Stimulated activated CD4-positive, alpha-beta T cell treated with anti-CD3 and anti-CD28 coated beads, TNF-alpha, amount 100 ng/mL, for 48 hours (primary cell): ENCODE results near the gene SCRT2.
"Not testable (repeated sequence)": the region's sequence is repeated elsewhere in the genome, so short reads cannot be mapped to it uniquely, and the experiment has no call there.

Source experiments
- DNase-seq, 3 donors: peaks; one replicate each; pipeline ENCODE4 v3.0.0-alpha.2; 2020; ENCODE audit warnings: low read depth in 3 of 3

Gene SCRT2

DNA sequence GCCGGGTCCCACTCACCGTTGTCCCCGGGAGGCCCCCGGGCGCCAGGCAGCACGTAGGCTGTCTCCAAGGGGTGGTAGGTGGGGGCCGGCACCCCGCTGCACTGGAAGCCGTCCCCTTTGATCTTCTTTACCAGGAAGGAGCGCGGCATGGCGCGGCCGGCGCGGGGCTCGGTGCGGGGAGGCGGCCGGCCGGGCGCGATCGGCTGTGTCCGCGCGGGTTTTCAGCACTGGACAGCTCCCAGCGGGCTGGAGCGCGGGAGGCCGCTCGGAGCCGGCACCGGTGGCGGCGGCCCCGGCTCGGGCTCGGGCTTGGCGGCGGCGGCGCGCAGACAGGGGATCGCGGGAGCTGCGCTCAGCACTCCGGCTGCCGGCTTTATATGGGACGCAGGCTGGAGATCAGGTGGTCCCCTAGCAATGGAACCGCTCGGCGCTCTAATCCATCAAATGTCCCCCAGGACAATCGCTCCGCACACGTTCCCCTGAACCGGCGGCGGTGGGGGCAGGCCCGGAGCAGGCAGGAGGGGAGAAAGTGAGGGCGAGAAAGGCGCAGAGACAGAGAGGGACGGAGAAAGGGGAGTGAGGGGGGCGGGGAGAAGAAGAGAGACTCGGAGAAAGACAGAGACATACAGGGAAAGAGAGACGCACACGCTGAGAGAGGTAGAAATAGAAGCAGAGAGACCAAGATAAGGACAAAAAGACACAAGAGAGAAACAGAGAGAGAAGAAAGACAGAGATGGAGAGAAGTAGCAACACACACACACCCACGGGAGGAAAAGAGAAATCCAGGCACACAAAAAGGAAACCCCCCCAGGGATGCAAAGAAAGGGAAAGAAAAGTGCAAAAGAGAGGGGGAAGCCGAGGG is at the start of gene SCRT2:
Gene SCRT2, minus strand, starts transcription at position 350 of the 862 bp plus-strand sequence. Its CDS starts 201 bp downstream, at position 149.
- peak; percentile 29 to 59 (median 40) for DNase-seq

DNA sequence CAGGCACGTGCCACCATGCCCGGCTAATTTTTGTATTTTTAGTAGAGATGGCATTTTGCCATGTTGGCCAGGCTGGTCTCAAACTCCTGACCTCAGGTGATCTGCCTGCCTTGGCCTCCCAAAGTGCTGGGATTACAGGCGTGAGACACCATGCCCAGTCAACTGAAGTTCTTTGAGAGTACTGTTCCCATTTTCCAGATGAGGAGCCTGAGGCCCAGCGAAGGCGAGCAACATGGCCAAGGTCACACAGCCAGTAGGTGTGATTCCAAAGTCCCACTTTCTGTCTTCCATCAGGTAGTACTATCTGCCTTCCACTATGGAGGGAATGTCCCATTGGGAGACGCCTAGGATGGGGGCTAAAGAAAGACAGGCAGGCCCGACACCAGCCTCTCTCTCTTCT is 49.2 kb upstream of the SCRT2 start:
- DNase-seq, result not testable (repeated sequence)

DNA sequence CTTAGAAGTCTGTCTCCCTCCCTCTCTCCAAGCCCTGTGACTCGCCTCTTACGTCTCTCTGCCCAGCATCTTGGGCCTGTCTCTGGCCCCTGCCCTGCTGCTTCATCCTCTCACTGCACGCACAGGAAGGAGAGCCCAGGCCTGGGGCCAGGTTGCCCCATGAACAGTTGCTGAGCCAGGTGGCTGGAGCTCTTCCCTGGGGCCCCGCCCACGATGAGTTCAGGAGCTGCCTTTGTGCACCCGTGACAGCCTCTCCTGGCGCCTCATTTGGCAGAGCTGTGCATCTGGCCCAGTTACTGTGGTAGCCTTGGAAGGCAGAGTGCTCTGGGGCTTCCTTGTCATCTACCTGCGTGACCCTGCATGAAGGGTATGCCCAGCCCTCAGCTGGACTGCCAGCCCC is 48.2 kb upstream of the SCRT2 start:
- DNase-seq, result no peak

DNA sequence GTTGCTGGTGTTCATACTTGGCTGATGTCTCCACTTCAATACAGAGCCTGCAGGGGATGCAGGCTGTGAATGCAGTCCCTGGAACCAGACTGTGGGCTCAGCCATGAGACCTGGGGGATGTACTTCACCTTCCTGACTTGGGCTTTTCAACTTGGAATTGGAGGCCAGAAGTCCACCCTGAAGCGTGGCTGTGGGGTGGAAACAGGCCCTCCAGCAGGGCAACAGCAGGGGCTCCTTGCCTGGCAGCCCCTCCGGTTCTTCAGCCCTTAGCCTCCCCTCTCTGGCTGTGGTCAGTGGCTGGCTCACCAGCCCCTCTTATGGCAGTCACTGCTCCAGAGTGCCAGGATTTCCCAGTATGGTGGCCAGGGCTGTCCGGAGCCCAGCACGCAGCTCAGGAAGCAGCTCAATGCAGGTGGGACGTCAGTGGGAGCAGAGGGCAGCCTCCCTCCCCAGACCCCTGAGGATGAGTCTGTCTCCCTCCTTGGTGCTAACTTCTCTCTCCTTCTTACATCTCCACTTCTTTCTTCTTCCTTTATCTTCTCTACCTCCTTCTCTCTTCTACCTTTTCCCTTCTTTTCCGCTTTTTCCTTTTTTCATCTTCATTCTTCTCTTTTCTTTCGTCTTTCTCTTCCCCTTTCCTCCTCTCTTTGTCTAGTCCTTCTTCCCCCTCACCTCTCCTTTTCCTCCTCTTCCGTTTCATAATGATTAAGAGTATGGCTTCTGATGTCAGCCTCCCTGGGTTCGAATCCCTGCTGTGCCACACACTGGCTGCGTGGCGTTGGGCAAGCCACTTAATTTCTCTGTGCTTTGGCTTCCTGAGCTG is 47.4 kb upstream of the SCRT2 start:
- no peak for DNase-seq

DNA sequence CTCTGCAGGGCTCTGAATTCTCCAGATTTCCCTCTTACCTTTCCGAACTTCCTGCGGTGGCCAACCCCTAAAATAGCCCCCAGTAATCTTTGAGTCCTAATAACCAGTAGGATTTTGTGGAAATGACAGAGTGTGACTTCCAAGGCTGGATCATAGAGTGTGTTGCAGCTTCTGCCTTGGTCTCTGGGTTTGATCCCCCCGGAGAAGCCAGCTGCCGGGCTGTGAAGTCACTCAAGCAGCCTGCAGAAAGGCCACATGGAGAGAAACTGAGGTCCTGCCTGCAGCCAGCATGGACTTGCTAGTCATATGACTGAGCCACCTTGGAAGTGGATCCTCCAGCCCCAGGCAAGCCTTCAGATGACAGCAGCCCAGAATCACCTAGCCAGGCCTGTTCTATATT is 46.3 kb upstream of the SCRT2 start:
- DNase-seq, result no peak

DNA sequence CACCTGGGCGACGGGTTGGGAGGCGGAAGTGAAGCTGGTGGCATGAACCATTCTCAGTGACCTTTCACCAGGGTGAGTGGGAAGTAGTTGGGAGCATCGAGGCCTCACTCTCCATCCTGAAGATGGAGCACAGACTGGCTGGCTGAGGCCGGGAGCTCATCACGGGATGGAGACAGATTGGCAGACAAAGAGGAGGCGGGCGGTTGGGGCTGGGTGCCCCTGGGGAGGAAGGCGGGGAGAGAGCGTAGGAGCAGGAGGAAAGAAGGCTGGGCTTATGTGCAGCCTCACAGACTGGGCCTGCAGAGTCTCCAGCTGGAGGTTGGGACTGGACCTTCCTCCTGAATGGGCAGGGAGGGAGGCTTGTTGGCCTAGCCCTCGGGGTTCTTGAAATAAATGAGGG is 44.2 kb upstream of the SCRT2 start:
- no peak for DNase-seq

DNA sequence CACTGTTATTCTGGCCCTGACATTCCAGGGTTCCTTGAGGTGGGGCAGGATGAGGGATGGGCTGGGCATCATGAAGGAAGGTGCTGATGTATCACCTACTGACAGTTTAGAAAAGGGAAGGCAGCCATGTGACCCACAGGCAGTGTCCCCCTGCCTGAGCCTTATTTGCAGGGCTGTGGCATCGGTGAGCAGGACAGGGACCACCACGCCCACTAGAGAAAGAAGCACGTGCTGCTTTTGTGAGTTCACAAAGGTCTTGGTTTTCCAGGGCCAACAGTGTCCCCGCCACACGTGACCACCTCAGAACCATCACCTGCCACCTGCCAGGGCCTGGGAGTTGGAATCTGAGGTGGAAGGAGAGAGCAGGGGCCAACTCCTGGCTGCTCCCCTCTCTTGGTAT is 43.5 kb upstream of the SCRT2 start:
- no peak for DNase-seq

DNA sequence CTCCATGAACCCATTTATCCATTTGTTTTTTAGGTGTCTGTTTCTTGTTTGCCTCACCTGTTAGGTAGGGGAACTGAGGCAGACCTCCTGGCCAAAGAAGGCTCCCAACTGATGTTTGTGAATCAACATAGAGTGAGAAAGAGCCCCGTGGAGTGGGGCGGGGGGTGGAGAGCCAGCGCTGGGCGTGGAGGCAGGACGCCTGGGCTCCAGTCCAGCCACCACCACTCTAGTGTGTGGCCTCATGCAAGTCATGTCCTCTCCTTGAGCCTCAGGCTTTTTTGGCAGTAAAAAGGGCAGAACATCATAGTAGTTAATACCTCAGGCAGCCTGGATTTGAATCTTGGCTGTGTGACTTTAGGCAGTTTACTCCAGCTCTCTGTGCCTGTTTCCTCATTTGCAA is 42.2 kb upstream of the SCRT2 start:
- no peak for DNase-seq

DNA sequence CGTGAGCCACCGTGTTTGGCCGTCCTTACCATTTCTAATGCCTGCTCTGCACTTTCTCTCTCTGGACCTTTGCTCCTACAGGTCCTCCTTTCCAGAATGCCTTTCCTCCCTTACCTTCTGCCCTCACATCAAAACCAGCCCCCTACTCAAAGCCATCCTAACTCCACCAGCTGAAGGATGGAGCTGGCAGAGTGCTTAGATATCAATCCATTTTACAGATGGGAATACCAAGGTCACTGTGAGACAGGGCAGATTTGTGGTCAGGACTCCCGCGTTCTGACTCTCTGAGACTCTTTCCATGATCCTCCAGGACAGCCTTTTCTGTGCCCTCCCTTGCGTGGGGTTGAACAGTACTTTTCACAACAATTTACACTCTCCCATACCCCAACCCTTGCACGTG is 41.7 kb upstream of the SCRT2 start:
- no peak for DNase-seq

DNA sequence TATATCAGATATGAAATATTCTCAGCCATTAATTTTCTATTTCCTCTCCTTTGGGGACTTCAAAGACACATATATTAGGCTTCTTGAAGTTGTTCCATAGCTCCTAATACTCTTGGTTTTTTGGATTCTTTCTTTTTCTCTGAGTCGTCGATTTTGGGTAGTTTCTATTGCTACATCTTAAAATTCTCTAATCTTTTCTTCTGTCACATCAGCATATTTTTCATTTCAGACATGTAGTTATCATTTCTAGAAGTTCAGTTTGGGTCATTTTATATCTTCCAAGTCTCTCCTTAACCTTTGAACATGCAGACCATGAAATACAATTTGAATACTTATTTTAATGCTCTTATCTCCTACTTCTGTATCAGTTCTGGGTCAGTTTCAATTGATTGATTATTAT is 38.9 kb upstream of the SCRT2 start:
- no peak for DNase-seq

DNA sequence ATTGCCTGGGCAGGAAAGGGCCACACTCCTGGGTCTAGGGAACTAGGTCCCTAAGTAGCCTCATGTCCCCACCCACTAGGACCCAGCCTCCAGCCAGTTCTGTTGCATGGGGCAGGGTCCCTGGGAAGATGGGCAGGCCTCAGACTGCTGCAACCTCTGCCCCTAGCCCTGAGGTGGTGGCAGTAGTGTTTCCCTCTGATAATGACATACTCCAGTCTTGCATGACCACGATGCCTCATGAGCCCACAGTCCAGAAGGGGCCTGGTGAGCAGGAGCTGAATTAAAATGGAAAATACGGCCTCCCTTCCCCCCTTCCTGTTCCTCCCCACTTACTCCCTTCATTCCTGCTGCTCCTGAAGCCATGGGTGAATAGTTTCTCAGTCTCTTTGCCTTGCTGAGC is 36.0 kb upstream of the SCRT2 start:
- no peak for DNase-seq

DNA sequence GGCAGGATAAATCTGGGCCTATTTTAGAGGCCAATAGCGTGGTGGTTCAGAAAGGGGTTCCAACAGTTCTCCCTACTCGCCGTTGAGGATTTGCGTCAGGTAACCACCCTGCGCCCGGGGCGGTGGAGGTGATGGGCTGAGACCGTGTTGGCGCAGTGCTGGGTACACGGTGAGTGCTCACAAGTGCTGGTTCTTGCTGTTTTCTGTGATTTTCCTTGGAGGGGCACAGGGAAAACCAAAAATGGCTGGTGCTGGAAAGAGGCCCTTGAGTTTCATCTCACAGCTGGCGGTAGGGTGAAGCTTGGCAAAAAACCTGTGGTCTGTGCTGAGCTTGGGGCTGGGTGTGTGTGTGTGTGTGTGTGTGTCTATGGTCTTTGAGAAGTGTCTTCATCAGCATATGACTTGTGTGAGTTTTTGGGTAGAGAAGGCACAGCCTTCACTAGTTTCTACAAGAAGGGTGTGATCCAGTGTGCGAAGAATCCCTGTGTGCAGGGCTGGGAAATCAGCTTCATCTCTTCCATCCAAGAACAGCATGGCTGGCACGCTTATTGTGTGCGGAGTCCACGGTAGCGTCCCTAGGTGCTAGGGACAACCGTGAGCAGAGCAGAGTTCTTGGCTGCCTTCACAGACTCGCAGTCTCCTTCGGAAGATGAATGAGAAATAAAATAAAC is 35.3 kb upstream of the SCRT2 start:
- no peak for DNase-seq

DNA sequence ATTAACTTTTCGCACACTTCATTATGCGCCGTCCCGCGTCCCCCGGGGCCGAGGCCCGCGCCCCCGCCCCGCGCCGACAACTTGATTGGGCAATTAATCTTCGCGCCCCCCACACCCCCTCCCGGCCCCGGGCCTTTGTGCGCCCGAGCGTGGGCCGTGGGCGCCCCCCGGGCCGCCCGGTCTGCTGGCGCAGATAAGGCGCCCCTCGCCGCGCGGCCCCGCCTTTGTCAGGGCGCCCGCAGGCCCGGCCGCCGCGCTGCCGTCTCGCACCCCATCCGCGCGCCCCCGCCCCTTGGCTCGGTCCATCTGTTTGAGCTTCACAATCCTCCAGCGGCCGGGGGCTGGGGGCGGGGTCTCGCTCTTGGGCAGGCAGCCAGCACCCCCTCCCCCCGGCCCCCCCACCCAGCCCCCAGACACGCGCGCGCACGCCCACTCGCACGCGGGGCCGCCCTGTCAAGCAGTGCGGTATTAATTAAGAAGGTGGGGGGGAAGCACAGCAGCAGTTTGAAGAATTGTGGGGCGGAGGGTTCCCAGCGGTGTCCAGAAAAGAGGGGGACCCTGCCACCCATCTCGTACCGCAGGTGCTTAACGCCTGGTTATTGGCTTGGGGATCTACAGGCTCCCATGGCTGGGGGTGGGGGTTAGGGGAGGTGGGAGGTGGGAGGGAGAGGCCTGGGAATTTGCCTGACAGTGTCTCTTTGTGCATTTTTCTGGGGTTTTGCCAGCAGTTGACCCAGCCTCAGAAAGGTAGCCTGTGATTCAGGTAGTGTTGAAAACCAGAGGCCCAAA is 34.6 kb upstream of the SCRT2 start:
- DNase-seq, result no peak

DNA sequence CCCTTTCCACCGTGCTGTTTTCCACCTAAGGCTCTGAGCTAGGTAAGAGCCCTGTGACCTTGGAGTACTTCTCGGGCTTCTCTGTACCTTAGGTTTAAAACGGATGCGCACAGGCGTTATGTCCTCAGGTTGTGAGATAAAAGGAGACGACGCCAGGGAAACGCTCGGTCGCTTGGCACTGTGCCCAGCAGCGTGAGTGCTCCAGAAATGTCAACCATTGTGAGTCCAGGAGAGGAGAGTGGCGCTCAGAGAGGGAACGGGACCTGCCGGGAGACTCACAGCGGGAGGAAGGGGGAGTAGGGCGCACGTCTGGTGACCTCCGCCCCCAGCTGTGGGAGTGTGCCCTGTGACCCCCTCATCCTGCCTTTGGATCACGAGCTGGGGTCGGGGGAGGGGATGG is 33.8 kb upstream of the SCRT2 start:
- no peak for DNase-seq

DNA sequence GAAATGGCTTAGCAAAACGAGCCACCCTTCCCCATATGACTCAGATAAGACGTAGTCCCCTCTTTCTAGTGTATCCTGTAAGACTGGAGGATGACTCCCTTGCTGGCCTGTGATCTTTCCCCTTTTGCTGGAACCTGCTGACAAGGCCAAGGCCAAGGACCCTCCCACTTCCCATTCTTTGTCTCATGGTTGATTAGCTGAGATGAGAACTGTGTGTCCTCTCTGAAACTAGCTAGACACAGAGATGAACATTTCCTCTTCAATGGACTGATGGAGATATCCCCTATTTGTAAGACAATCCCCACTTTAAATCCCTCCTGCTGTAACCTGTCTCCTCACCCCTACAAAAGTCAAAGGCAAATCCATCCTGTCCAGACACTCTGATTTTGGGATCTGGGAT is 33.4 kb upstream of the SCRT2 start:
- no peak for DNase-seq

DNA sequence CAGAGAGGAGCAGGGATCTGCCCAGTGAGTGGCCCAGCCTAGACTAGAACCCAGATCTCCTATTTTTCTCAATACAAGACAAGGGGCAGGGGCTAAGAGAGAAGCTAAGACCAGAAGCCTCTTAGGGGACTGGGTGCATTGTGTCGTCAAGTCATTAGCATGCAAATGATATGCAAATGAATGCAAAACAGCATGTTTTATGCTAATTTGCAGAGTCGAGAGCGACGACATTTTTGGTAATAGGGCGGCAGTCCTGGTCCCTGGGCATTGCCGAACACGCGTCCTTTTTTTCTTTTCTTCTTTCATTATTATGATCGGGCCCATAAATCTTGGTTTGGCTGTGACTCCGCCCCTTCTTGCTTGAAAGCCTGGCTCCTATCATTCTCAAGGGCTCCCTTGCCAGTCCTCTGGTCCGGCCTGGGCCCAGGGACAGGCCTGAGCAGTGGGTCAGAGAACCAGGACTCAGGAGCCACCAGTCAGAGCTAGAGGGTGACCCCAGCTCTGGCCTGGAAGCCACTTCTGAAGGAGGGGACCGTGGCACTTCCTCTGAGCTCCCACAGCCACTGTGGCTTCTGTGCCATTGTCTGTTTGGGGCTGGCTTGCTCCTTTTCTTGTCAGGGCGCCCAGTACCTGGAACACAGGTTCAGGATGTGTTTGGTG is 32.0 kb upstream of the SCRT2 start:
- DNase-seq, result no peak

DNA sequence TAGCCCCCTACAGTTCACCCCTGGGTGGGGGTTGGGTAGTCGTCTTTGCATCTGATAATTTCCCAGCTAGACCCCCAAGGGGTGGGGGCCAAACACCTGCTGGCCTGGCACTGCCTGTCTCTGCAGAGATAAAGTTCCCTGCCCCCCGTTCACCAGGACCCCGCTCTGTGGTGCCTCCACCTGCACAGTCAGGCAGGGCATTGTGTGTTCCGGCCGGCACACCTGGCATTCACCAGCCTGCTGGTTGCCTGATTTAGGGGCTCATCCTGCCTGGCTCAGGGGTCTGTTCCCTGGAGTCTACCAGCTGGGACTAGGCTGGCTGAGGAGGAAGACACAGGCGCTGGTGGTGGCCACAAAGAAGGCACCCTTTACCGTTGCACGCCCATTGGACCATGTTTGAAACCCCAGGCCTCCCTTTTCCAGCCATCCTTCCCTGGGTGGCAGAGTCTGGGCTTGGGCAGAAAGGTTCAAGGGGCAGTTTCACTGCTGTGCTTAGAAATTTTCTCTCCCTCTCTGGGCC is 30.8 kb upstream of the SCRT2 start:
- DNase-seq, result no peak

DNA sequence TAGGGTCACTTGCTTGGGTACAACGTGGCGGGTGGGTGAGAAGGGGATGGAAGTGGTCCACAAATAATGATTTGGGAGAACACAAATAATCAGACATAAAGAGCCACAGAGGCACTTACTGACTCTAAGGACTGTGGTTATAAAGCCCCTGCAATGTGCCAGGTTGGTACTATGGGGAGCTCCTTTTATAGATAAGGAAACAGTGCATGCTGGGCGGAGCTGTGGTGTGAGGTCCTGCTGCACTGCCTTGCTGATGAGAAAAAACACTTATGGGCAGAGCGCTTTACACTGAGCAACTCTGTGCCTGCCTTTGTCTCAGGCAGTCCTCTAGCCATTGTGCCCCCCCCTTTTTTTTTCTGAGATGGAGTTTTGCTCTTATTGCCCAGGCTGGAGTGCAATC is 29.1 kb upstream of the SCRT2 start:
- no peak for DNase-seq

DNA sequence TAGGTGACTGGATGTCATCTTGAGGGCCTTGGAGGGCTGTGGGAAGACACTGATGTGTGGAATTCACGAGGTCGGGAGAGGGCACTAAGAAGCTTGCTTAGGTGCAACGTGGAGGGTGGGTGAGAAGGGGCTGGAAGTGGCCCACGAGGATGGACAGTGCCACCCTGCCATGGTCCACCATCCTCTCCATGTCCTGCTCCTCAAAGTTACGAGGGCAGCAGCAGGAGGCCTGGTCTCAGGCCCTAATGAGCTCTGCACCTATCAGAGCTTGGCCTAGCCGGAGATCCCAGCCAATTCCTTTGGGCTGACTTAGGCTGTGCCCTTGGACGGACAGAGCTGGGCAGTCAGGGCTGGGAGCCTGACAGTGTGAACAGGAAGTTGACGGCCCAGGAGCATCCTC is 27.8 kb upstream of the SCRT2 start:
- no peak for DNase-seq

DNA sequence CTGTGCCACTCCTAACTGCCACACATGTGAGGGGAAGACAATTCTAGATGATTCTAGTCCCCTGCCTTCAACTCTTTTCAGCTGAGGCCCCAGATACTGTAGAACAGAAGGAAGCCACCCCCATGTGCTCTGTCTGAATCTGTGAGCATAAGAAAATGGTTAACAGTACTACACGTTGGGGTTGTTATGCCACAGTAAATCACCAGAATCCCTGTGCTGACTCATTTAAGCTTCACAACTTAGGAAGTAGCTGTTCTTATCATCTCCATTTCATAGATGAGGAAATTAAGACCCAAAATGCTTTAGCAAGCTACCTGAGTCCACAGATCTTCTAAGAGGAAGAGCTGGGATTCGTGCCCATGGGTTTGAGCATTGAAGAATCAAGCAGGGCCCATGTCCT is 27.4 kb upstream of the SCRT2 start:
- no peak for DNase-seq
